NCI-H1417 treated with DMSO at 0.1 percent for 48 hours (cell line): ENCODE results near the gene EPM2A.

Experiments
- DNase-seq: peaks from one replicate; lab custom pipeline; 2025; lab: John Stamatoyannopoulos, UW

Gene EPM2A

DNA sequence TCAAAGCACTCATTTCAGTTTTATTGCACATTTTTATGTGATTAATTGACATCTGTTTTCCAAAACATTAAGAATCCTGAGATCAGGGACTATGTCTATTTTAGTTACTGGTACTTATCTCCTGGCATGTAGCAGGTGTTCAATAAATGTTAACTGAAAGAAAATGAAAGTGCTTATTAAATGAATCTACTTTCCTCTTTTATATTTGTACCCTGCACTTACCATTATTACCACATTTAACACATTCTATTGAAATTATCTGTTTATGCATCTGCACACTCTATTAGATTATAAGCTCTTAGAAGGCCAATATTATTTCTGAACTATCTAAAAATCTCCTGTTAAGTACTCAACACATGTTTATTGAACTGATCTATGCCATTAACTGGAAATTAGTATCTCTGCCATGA lies 131.9 kb downstream of the EPM2A start:
- DNase-seq, result no peak

DNA sequence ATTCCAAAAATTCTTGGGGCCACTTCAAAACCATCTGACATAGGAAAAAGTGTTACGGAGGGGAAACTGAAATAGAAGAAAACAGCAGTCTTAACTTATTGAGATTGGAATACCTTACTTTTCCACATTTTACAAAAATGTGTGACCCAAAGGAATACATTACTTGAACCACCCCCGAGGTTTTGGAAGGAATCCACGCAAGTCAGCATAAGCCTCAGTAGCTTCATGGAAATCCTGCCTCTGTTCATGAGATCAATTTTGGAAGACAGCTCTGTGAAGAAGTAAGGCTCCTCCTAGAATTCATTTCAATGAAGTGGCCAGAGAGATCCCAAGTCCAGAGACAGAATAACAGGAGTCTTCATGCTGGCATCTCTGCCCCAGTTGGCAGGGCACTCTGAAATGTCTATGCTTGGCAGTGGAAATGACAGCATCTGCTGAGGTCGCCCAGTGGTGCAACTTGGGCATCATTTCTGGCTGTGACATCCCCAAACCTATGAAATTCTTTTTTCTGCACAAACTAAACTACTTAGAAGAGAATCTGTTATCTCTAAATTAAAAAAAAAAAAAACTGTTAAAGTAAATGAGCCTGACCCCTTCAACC lies 132.5 kb downstream of the EPM2A start:
- no peak for DNase-seq

- DNase-seq, result no peak
Observed at GRCh38 chr6:145601397-145601796, 133.9 kb downstream of the EPM2A start.

DNA sequence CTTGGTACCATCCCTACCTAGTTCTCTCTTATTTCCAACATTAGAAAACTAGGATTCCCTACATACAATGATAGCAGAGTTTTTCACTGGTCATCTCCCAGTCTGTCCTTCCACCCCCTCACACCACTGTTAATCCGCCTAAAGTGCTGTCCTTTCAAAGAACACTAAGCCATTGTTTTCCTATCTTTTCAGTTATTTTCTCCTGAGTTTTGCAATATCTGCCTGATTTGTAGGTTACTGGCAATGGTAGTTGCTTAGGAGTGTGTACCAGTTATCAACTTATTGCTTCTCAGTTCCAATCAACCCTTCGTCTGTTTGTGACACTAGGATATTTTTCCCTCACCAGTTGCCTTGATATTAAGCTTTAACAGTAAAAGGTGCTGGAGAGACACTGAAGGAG lies 135.0 kb downstream of the EPM2A start:
- no peak for DNase-seq

DNA sequence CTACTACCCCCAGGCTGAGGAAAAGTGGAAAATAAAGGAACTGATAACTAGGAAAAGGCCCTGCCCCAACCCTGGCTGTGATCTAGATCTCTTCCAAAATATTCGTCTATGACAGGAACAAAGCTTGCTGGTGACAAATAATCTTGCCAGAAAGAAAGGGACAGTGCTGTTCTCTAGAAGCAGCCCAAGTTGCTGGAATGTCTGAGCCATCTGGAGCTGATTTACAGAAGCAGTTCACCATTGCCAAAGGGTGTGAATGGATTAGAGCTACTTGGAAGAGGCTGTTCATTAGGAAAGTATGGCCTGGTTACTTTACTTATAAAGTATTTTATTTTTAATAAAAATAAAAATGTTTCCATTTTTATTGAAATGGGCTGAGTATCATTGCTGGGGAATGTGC lies 146.3 kb downstream of the EPM2A start:
- DNase-seq, result no peak

- DNase-seq, result peak; percentile 6
Observed at GRCh38 chr6:145587334-145587733, 148.0 kb downstream of the EPM2A start.

- DNase-seq, result no peak
Observed at GRCh38 chr6:145583753-145584152, 151.6 kb downstream of the EPM2A start.
